ENCODE data around the gene DHRSX. TPM values are rescaled to one million over a fixed set of nuclear protein-coding genes. Genes with fewer than 3 reads are reported as not detected.

DHRSX gene
- total and polyA plus RNA-seq, 9 of the 15 experiments (the other 6 are each of a cell fraction or from before 2014, with no cell fraction given), result 0.59 to 11.0 (median 6.2) TPM

DNA sequence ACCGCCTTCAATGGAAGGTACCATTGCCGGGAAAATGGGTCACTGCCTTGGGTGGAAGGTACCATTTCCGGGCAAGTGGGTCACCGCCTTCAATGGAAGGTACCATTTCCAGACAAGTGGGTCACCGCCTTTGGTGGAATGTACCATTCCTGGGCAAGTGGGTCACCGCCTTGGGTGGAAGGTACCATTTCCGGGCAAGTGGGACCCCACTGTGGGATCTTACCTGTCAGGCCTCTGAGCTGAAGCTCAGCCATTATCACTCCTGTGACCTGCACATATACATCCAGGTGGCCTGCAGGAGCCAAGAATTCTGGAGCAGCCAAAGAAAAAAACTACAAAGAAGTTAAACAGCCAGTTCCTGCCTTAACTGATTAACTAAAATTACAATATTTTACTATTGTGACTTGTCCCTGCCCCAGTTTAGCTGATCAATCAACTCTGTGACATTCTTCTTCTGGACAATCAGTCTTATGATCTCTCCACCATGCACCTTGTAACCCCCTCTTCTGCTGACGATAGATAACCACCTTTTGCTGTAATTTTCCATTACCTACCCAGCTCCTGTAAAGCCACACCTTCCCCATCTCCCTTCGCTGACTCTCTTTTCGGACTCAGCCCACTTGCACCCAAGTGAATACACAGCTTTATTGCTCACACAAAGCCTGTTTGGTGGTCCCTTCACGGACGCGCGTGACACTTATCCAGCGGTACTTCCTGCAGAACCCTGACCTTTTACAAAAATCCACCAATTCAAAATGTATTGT is 313.2 kb downstream of the DHRSX start:
- Histone ChIP-seq H3K9ac (ENCODE audit: insufficient read depth in 1 of 2, low read depth in 2 of 2, low read length in 2 of 2) (no peak overlapping the region), H4K20me1 (replicated peaks; ENCODE audit: control insufficient read depth, insufficient read depth, low read length) (no peaks in the 10 kb centered on the region), H3K4me2 (ENCODE audit: insufficient read depth, low read length) (peak overlapping the region; percentile 55; the same call in 1 of the 2 replicates), H3K4me3 (no peak overlapping the region), H3K79me2 (ENCODE audit: control insufficient read depth, insufficient read depth, low read length) (no peaks in the 10 kb centered on the region), H3K4me1 (replicated peaks in 1 of 2; ENCODE audit: control insufficient read depth in 2 of 2, insufficient read depth in 2 of 2, low read length in 2 of 2) (peaks cover 5 to 9% of the 10 kb centered on the region in 2 experiments; a peak in 3 of 5 replicates), H3K9me1 (ENCODE audit: control insufficient read depth, insufficient read depth, low read length) (no peaks in the 10 kb centered on the region), H3K9me3 (replicated peaks; ENCODE audit: control insufficient read depth, insufficient read depth, low read depth, low read length) (peaks cover 4% of the 10 kb centered on the region), H2AFZ (ENCODE audit: low read depth, low read length) (no peak overlapping the region), H3K27me3 (ENCODE audit: control insufficient read depth in 2 of 2, insufficient read depth in 2 of 2, low read length in 2 of 2) (no peaks in the 10 kb centered on the region; a peak in 1 of 5 replicates), H3K27ac (ENCODE audit: extremely low read depth, low read depth, low read length) (peak overlapping the region; percentile 58; the same call in 2 of the 3 replicates), H3K36me3 (ENCODE audit: control insufficient read depth, insufficient read depth, low read length) (no peaks in the 10 kb centered on the region)
- in situ Hi-C loops (cut with MboI) (no loop called here), intact Hi-C loops (cut with micrococcal nuclease) (no loop called here)
- 17% methylated on average over 10 of the region's 15 CpGs for WGBS (ENCODE audit: insufficient coverage, low coverage, missing lambda C conversion rate)
- POLR2A ChIA-PET, result no interaction called here
- CTCF ChIA-PET (ENCODE audit: low intra/inter-chr PET ratio), result no interaction called here
- no TSS peak for BruUV-seq (replicated peaks)
- FAIRE-seq, result no peak
- DNase-seq (ENCODE audit: extremely low read depth in 1 of 4, low spot score in 3 of 4), result peak in 1 of 4 experiments; percentile 46
- peak; percentile 39; the same call in 1 of the 3 replicates for ATAC-seq
- TF ChIP-seq ELF1 (tag; IDR thresholded peaks at IDR 0.05) (no peak), CLOCK (CRISPR knock-in tag; IDR thresholded peaks at IDR 0.05; ENCODE audit: borderline replicate concordance) (no peak), KAT7 (CRISPR knock-in tag; IDR thresholded peaks at IDR 0.05; ENCODE audit: borderline replicate concordance) (no peak), KDM5B (IDR thresholded peaks at IDR 0.05; ENCODE audit: insufficient replicate concordance, low read depth, low read length) (no peak), TRIM24 (IDR thresholded peaks at IDR 0.05) (peak in 1 of 2 experiments; percentile 8; a peak in 1 of 4 replicates), NFYB (IDR thresholded peaks at IDR 0.05; ENCODE audit: extremely low read depth, insufficient read length) (no peak), GABPB1 (CRISPR knock-in tag; IDR thresholded peaks at IDR 0.05) (no peak), IRF2 (CRISPR knock-in tag; IDR thresholded peaks at IDR 0.05) (no peak), FOXJ3 (CRISPR knock-in tag; IDR thresholded peaks at IDR 0.05) (no peak), CBFA2T3 (IDR thresholded peaks at IDR 0.05) (peak; percentile 72), ZNF253 (CRISPR knock-in tag; conservative IDR thresholded peaks at IDR 0.05) (no peak), TCFL5 (CRISPR knock-in tag; conservative IDR thresholded peaks at IDR 0.05) (no peak), CSDE1 (IDR thresholded peaks at IDR 0.05) (no peak), NR4A1 (CRISPR knock-in tag; IDR thresholded peaks at IDR 0.05) (no peak), NR4A1 (tag; IDR thresholded peaks at IDR 0.05) (no peak), GTF2E2 (tag; IDR thresholded peaks at IDR 0.05) (no peak), KDM1A (IDR thresholded peaks at IDR 0.05) (no peak)
- TF ChIP-seq, protein P1, sequence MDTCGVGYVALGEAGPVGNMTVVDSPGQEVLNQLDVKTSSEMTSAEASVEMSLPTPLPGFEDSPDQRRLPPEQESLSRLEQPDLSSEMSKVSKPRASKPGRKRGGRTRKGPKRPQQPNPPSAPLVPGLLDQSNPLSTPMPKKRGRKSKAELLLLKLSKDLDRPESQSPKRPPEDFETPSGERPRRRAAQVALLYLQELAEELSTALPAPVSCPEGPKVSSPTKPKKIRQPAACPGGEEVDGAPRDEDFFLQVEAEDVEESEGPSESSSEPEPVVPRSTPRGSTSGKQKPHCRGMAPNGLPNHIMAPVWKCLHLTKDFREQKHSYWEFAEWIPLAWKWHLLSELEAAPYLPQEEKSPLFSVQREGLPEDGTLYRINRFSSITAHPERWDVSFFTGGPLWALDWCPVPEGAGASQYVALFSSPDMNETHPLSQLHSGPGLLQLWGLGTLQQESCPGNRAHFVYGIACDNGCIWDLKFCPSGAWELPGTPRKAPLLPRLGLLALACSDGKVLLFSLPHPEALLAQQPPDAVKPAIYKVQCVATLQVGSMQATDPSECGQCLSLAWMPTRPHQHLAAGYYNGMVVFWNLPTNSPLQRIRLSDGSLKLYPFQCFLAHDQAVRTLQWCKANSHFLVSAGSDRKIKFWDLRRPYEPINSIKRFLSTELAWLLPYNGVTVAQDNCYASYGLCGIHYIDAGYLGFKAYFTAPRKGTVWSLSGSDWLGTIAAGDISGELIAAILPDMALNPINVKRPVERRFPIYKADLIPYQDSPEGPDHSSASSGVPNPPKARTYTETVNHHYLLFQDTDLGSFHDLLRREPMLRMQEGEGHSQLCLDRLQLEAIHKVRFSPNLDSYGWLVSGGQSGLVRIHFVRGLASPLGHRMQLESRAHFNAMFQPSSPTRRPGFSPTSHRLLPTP (IDR thresholded peaks at IDR 0.05; ENCODE audit: borderline replicate concordance, extremely low read depth, insufficient read length), result no peak
